ENCODE measurements around the gene FASTKD3. TPM values are rescaled to one million over a fixed set of nuclear protein-coding genes. Genes with fewer than 3 reads are reported as not detected.

FASTKD3 gene
- total and polyA plus RNA-seq, 10 of the 15 experiments (the other 5 are each of a cell fraction or from before 2014, with no cell fraction given), result 12.1 to 59.6 (median 25.3) TPM

DNA sequence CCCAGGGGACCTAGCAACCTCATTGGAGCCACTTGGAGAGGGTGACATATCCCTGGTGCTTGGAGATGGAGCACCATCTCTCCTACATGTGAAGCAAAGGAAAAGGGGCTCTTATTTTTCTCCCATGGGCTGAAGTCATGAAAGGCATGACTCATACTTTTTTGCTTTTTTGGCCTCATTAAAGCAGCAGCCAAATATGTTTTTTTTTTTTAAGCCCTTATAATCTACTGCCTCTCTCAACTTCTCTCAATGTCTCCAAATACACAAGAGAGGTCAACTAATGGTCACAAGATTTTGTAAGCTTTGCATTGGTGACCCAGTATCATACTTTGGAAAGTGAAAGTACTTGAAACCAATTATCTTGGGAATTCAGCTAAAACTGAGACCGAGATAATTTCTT lies 16.3 kb downstream of the FASTKD3 start:
- CTCF ChIA-PET, result no interaction called here
- no peak overlapping the region for H2AFZ ChIP-seq (ENCODE audit: control insufficient read depth, low read depth, low read length)
- no TSS peak for BruUV-seq (replicated peaks)
- TF ChIP-seq RB1 (IDR thresholded peaks at IDR 0.05; ENCODE audit: borderline replicate concordance), result no peak
- no peak for TF ChIP-seq CREM (IDR thresholded peaks at IDR 0.05; ENCODE audit: low read depth)
- no peak for TF ChIP-seq KAT2A (conservative IDR thresholded peaks at IDR 0.05; ENCODE audit: control insufficient read depth, low read depth, low read length)
- TF ChIP-seq SREBF2 (IDR thresholded peaks at IDR 0.05; ENCODE audit: low read length), result no peak
- no peak for TF ChIP-seq ESRRA (IDR thresholded peaks at IDR 0.05; ENCODE audit: low read length)
- TF ChIP-seq BCL3 (IDR thresholded peaks at IDR 0.05; ENCODE audit: borderline replicate concordance, insufficient read depth, low read depth, low read length, poor library complexity, severe bottlenecking), result no peak
- no peak for TF ChIP-seq MTA3 (IDR thresholded peaks at IDR 0.05; ENCODE audit: borderline replicate concordance, low read length)
- TF ChIP-seq, protein P1, sequence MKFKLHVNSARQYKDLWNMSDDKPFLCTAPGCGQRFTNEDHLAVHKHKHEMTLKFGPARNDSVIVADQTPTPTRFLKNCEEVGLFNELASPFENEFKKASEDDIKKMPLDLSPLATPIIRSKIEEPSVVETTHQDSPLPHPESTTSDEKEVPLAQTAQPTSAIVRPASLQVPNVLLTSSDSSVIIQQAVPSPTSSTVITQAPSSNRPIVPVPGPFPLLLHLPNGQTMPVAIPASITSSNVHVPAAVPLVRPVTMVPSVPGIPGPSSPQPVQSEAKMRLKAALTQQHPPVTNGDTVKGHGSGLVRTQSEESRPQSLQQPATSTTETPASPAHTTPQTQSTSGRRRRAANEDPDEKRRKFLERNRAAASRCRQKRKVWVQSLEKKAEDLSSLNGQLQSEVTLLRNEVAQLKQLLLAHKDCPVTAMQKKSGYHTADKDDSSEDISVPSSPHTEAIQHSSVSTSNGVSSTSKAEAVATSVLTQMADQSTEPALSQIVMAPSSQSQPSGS (IDR thresholded peaks at IDR 0.05; ENCODE audit: low read length), result no peak
- no peak for TF ChIP-seq SUZ12 (IDR thresholded peaks at IDR 0.05; ENCODE audit: unreplicated experiment)
- TF ChIP-seq KLF5 (IDR thresholded peaks at IDR 0.05; ENCODE audit: partially characterized antibody), result no peak
- no peak for TF ChIP-seq BMI1 (IDR thresholded peaks at IDR 0.05; ENCODE audit: borderline replicate concordance)
- TF ChIP-seq PML (IDR thresholded peaks at IDR 0.05; ENCODE audit: low read length), result no peak
- no peak for TF ChIP-seq IRF3 (IDR thresholded peaks at IDR 0.05)
- TF ChIP-seq ELK1 (IDR thresholded peaks at IDR 0.05; ENCODE audit: low read depth, low read length), result no peak
- TF ChIP-seq BCLAF1 (IDR thresholded peaks at IDR 0.05), result no peak
- TF ChIP-seq RELB (IDR thresholded peaks at IDR 0.05; ENCODE audit: low read depth), result no peak

More for the DNA sequence above, 16.3 kb downstream of the FASTKD3 start:
- ChIA-PET POLR2A (no interaction called here), RAD21 (ENCODE audit: unreplicated experiment) (no interaction called here), SMC1A (ENCODE audit: uncharacterized antibody, unreplicated experiment) (interaction anchor here (0.7 kb wide), 1 partner anchor 8 kb away, joined by 3 read pairs; no protein-coding TSS in a partner anchor)
- Histone ChIP-seq H3K4me1 (ENCODE audit: control insufficient read depth, insufficient read depth, low read length) (no peaks in the 10 kb centered on the region), H3K9me3 (replicated peaks; ENCODE audit: control insufficient read depth, insufficient read depth, low read length) (no peaks in the 10 kb centered on the region; the same call in 2 of the 3 replicates), H3K27ac (ENCODE audit: control insufficient read depth, insufficient read depth) (no peak overlapping the region), H3K4me3 (no peak overlapping the region), H3K36me3 (ENCODE audit: control insufficient read depth in 2 of 2, insufficient read depth in 2 of 2, low read length in 1 of 2) (no peaks in the 10 kb centered on the region; a peak in 1 of 4 replicates), H3K9ac (ENCODE audit: control insufficient read depth, insufficient read depth, low read length) (no peak overlapping the region), H3K27me3 (replicated peaks in 1 of 2; ENCODE audit: control insufficient read depth in 2 of 2, insufficient read depth in 2 of 2, low read length in 1 of 2) (peaks cover 6 to 9% of the 10 kb centered on the region in 2 experiments; a peak in 3 of 4 replicates), H3K79me2 (ENCODE audit: control insufficient read depth, insufficient read depth, low read length) (no peaks in the 10 kb centered on the region), H3K4me2 (ENCODE audit: control insufficient read depth, insufficient read depth) (no peak overlapping the region), H4K20me1 (ENCODE audit: control insufficient read depth, insufficient read depth) (no peaks in the 10 kb centered on the region)
- DNase-seq (ENCODE audit: low read depth, low spot score) (no peak), FAIRE-seq (no peak), ATAC-seq (peak; percentile 24; the same call in 2 of the 3 replicates)
- in situ Hi-C loops (cut with MboI) (no loop called here), intact Hi-C loops (cut with micrococcal nuclease; ENCODE audit: unreplicated experiment) (no loop called here)
- WGBS (ENCODE audit: insufficient coverage, insufficient replicate concordance, low lambda C conversion rate, missing lambda C conversion rate), result 0% methylated on average over 1 of the region's 1 CpG
